Measurements from ENCODE around the gene BCL2L12. TPM values are rescaled to one million over a fixed set of nuclear protein-coding genes. Genes with fewer than 3 reads are reported as not detected.

The BCL2L12 gene
- polyA plus RNA-seq, 1 experiment, result 21.5 TPM

GRCh38 chr19:49679771-49680413 lies 14.2 kb downstream of the BCL2L12 start:
- no peak for TF ChIP-seq CTCF (IDR thresholded peaks at IDR 0.05; ENCODE audit: insufficient read depth, low read depth, low read length)
- Histone ChIP-seq H3K27me3 (ENCODE audit: control insufficient read depth, insufficient read depth, low read length) (no peaks in the 10 kb centered on the region), H3K4me3 (ENCODE audit: low read depth, low read length) (no peak overlapping the region), H3K36me3 (ENCODE audit: control insufficient read depth, insufficient read depth, low read length) (peaks cover 18% of the 10 kb centered on the region)
- POLR2A ChIA-PET, result no interaction called here
- CTCF ChIA-PET, result interaction anchor here (0.6 to 5.0 kb wide), 7 partner anchors 9 to 130 kb away, joined by 3 to 41 read pairs (median 4); partner anchors contain the start of genes ADM5 and CPT1C
- DNase-seq (ENCODE audit: low read depth), result no peak

- Histone ChIP-seq H3K36me3 (ENCODE audit: control insufficient read depth, insufficient read depth, low read length) (peaks cover 22% of the 10 kb centered on the region), H3K4me3 (ENCODE audit: low read depth, low read length) (no peak overlapping the region), H3K27me3 (ENCODE audit: control insufficient read depth, insufficient read depth, low read length) (no peaks in the 10 kb centered on the region)
- ChIA-PET CTCF (interaction anchor here (0.6 to 5.0 kb wide), 16 partner anchors 9 to 192 kb away, joined by 3 to 41 read pairs (median 4); partner anchors contain the start of genes ADM5, CPT1C, FUZ and RRAS), POLR2A (no interaction called here)
- peak; percentile 100 for TF ChIP-seq CTCF (IDR thresholded peaks at IDR 0.05; ENCODE audit: insufficient read depth, low read depth, low read length)
- no peak for DNase-seq (ENCODE audit: low read depth)
Observed at GRCh38 chr19:49680421-49681351, 15.0 kb downstream of the BCL2L12 start.

GRCh38 chr19:49681830-49682229 lies 16.1 kb downstream of the BCL2L12 start:
- Histone ChIP-seq H3K36me3 (ENCODE audit: control insufficient read depth, insufficient read depth, low read length) (peaks cover 30% of the 10 kb centered on the region), H3K27me3 (ENCODE audit: control insufficient read depth, insufficient read depth, low read length) (no peaks in the 10 kb centered on the region), H3K4me3 (ENCODE audit: low read depth, low read length) (no peak overlapping the region)
- no peak for TF ChIP-seq CTCF (IDR thresholded peaks at IDR 0.05; ENCODE audit: insufficient read depth, low read depth, low read length)
- CTCF ChIA-PET, result interaction anchor here (1.1 to 5.0 kb wide), 6 partner anchors 7 to 193 kb away, joined by 3 to 41 read pairs (median 5); partner anchors contain the start of genes ADM5 and CPT1C
- POLR2A ChIA-PET, result no interaction called here
- DNase-seq (ENCODE audit: low read depth), result no peak

- ChIA-PET POLR2A (no interaction called here), CTCF (interaction anchor here (5.0 kb wide), 1 partner anchor 7 kb away, joined by 41 read pairs; the partner anchor contains the start of genes ADM5 and CPT1C)
- H3K36me3 ChIP-seq (ENCODE audit: control insufficient read depth, insufficient read depth, low read length), result peaks cover 30% of the 10 kb centered on the region
Observed at GRCh38 chr19:49682274-49682673, 16.5 kb downstream of the BCL2L12 start.

More at GRCh38 chr19:49682274-49682673, 16.5 kb downstream of the BCL2L12 start:
- no peak for TF ChIP-seq CTCF (IDR thresholded peaks at IDR 0.05; ENCODE audit: insufficient read depth, low read depth, low read length)
- Histone ChIP-seq H3K27me3 (ENCODE audit: control insufficient read depth, insufficient read depth, low read length) (no peaks in the 10 kb centered on the region), H3K4me3 (ENCODE audit: low read depth, low read length) (no peak overlapping the region)
- no peak for DNase-seq (ENCODE audit: low read depth)
